ENCODE measurements around the gene FGG. TPM values are rescaled to one million over a fixed set of nuclear protein-coding genes. Genes with fewer than 3 reads are reported as not detected.

Gene FGG
- total RNA-seq, 1 experiment from 2014 or later, result not detected

GRCh38 chr4:154611833-154612232 is 623 bp downstream of the FGG start:
- Histone ChIP-seq H3K27ac (ENCODE audit: low read depth, low read length, poor library complexity, severe bottlenecking) (no peak overlapping the region), H3K36me3 (ENCODE audit: insufficient read depth, low read length, poor library complexity, severe bottlenecking) (no peaks in the 10 kb centered on the region), H3K4me3 (ENCODE audit: low read depth, low read length, poor library complexity, severe bottlenecking) (no peak overlapping the region), H3K4me1 (ENCODE audit: insufficient read depth, low read length, poor library complexity, severe bottlenecking) (no peaks in the 10 kb centered on the region), H3K27me3 (replicated peaks; ENCODE audit: insufficient read depth, low read depth, low read length, poor library complexity) (peaks cover 24% of the 10 kb centered on the region), H3K9me3 (ENCODE audit: low read depth, low read length, poor library complexity, severe bottlenecking) (no peaks in the 10 kb centered on the region)
- TF ChIP-seq EZH2 (IDR thresholded peaks at IDR 0.05; ENCODE audit: borderline replicate concordance, low read depth, low read length, poor library complexity, severe bottlenecking), result no peak
- intact Hi-C loops (cut with micrococcal nuclease; ENCODE audit: unreplicated experiment), result no loop called here
- BruUV-seq (replicated peaks), result no TSS peak
- DNase-seq (ENCODE audit: low spot score), result no peak
- ChIA-PET POLR2A (ENCODE audit: low non-redundant PET) (no interaction called here), CTCF (no interaction called here)

- ChIA-PET POLR2A (ENCODE audit: low non-redundant PET) (no interaction called here), CTCF (no interaction called here)
- Histone ChIP-seq H3K36me3 (ENCODE audit: insufficient read depth, low read length, poor library complexity, severe bottlenecking) (no peaks in the 10 kb centered on the region), H3K4me3 (ENCODE audit: low read depth, low read length, poor library complexity, severe bottlenecking) (no peak overlapping the region), H3K27ac (ENCODE audit: low read depth, low read length, poor library complexity, severe bottlenecking) (no peak overlapping the region), H3K4me1 (ENCODE audit: insufficient read depth, low read length, poor library complexity, severe bottlenecking) (no peaks in the 10 kb centered on the region), H3K9me3 (ENCODE audit: low read depth, low read length, poor library complexity, severe bottlenecking) (no peaks in the 10 kb centered on the region), H3K27me3 (replicated peaks; ENCODE audit: insufficient read depth, low read depth, low read length, poor library complexity) (peaks cover 24% of the 10 kb centered on the region)
- TF ChIP-seq EZH2 (IDR thresholded peaks at IDR 0.05; ENCODE audit: borderline replicate concordance, low read depth, low read length, poor library complexity, severe bottlenecking) (no peak), CTCF (conservative IDR thresholded peaks at IDR 0.05; ENCODE audit: low read depth, low read length) (no peak)
- DNase-seq (ENCODE audit: low spot score), result no peak
- no TSS peak for BruUV-seq (replicated peaks)
- intact Hi-C loops (cut with micrococcal nuclease; ENCODE audit: unreplicated experiment), result no loop called here
These were observed 1.9 kb downstream of the FGG start for GRCh38 chr4:154610582-154610981.

- CTCF ChIA-PET, result interaction anchor here (1.1 kb wide), 1 partner anchor 9 kb away, joined by 4 read pairs; no protein-coding TSS in a partner anchor
- POLR2A ChIA-PET (ENCODE audit: low non-redundant PET), result no interaction called here
- intact Hi-C loops (cut with micrococcal nuclease; ENCODE audit: unreplicated experiment), result no loop called here
These were observed 2.9 kb downstream of the FGG start for GRCh38 chr4:154609532-154609931.

More at GRCh38 chr4:154609532-154609931, 2.9 kb downstream of the FGG start:
- Histone ChIP-seq H3K4me1 (ENCODE audit: insufficient read depth, low read length, poor library complexity, severe bottlenecking) (no peaks in the 10 kb centered on the region), H3K27me3 (replicated peaks; ENCODE audit: insufficient read depth, low read depth, low read length, poor library complexity) (peaks cover 24% of the 10 kb centered on the region), H3K36me3 (ENCODE audit: insufficient read depth, low read length, poor library complexity, severe bottlenecking) (no peaks in the 10 kb centered on the region), H3K4me3 (ENCODE audit: low read depth, low read length, poor library complexity, severe bottlenecking) (no peak overlapping the region), H3K9me3 (ENCODE audit: low read depth, low read length, poor library complexity, severe bottlenecking) (no peaks in the 10 kb centered on the region), H3K27ac (ENCODE audit: low read depth, low read length, poor library complexity, severe bottlenecking) (no peak overlapping the region)
- BruUV-seq (replicated peaks), result no TSS peak
- no peak for DNase-seq (ENCODE audit: low spot score)
- TF ChIP-seq CTCF (conservative IDR thresholded peaks at IDR 0.05; ENCODE audit: low read depth, low read length), result no peak
- TF ChIP-seq EZH2 (IDR thresholded peaks at IDR 0.05; ENCODE audit: borderline replicate concordance, low read depth, low read length, poor library complexity, severe bottlenecking), result no peak
